Lower leg skin (tissue), 3 donors: ENCODE measurements around the gene PROX1.

Experiments
- CTCF ChIP-seq, 3 donors: fragments of 450-650 bp; IDR thresholded peaks; one replicate each; pipeline ENCODE4 v1.5.1; 2016; ENCODE audit warnings: antibody characterized with exemption in 3 of 3, mild to moderate bottlenecking in 3 of 3, moderate library complexity in 2 of 3
- POLR2A ChIP-seq, 2 donors: fragments of 450-650 bp; IDR thresholded peaks; one replicate each; pipeline ENCODE4 v1.6.1; 2016 to 2017; ENCODE audit warnings: antibody characterized with exemption in 2 of 2, mild to moderate bottlenecking in 1 of 2, moderate library complexity in 1 of 2

DNA sequence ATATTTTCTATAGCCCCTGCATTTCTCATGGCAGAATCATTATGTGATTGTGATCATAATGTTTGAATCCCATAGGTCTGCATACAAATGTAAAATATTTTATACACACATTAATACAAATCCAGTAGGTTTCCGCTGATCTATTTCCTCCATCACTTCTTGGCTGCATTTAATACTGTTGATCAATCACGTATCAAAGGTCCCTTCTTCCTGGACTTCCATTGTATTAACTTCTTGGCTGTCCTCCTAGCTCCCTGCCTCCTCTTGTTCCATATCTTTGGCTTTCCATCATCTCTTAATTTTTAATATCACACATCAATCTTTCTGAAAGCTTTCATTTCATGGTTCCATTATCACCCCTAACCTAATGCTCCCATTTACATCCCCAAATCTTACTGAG, 97.6 kb downstream of the PROX1 start:
- TF ChIP-seq CTCF (IDR thresholded peaks at IDR 0.05) (no peak), POLR2A (IDR thresholded peaks at IDR 0.05) (no peak)
